ENCODE results near the gene MYBPHL.
A peak's percentile ranks its signal among the peaks of the same experiment; 100 is the strongest.

Gene MYBPHL

GRCh38 chr1:109277434-109278204 is 29.2 kb downstream of the MYBPHL start:
- TF ChIP-seq CTCF (conservative IDR thresholded peaks at IDR 0.05; ENCODE audit: low read depth): peak; percentile 87
- H3K27ac ChIP-seq: peak overlapping the region; percentile 89
- POLR2A ChIA-PET (ENCODE audit: low non-redundant PET): no interaction called here
- peak; percentile 55 for DNase-seq (ENCODE audit: low spot score)
- CTCF ChIA-PET: interaction anchor here (0.5 to 1.9 kb wide), 11 partner anchors 8 to 733 kb away, joined by 3 to 12 read pairs (median 4); partner anchors contain the start of gene SORT1

GRCh38 chr1:109275706-109276345 is 31.0 kb downstream of the MYBPHL start:
- TF ChIP-seq CTCF (conservative IDR thresholded peaks at IDR 0.05; ENCODE audit: low read depth): no peak
- POLR2A ChIA-PET (ENCODE audit: low non-redundant PET): no interaction called here
- peak overlapping the region; percentile 89 for H3K27ac ChIP-seq
- DNase-seq (ENCODE audit: low spot score): no peak
- CTCF ChIA-PET: no interaction called here

GRCh38 chr1:109274533-109275476 is 32.0 kb downstream of the MYBPHL start:
- peak overlapping the region; percentile 89 for H3K27ac ChIP-seq
- no peak for TF ChIP-seq CTCF (conservative IDR thresholded peaks at IDR 0.05; ENCODE audit: low read depth)
- ChIA-PET POLR2A (ENCODE audit: low non-redundant PET) (no interaction called here), CTCF (interaction anchor here (0.6 kb wide), 1 partner anchor 47 kb away, joined by 3 read pairs; no protein-coding TSS in a partner anchor)
- peak; percentile 85 for DNase-seq (ENCODE audit: low spot score)

- no peak for TF ChIP-seq CTCF (conservative IDR thresholded peaks at IDR 0.05; ENCODE audit: low read depth)
- DNase-seq (ENCODE audit: low spot score): no peak
- CTCF ChIA-PET: interaction anchor here (0.8 to 1.5 kb wide), 2 partner anchors 9 to 125 kb away, joined by 3 to 7 read pairs; partner anchors contain the start of gene SORT1
- POLR2A ChIA-PET (ENCODE audit: low non-redundant PET): interaction anchor here (0.8 kb wide), 1 partner anchor 14 kb away, joined by 3 read pairs; no protein-coding TSS in a partner anchor
- H3K27ac ChIP-seq: peak overlapping the region; percentile 89
Observed at GRCh38 chr1:109273570-109274288, 33.1 kb downstream of the MYBPHL start.

DNA sequence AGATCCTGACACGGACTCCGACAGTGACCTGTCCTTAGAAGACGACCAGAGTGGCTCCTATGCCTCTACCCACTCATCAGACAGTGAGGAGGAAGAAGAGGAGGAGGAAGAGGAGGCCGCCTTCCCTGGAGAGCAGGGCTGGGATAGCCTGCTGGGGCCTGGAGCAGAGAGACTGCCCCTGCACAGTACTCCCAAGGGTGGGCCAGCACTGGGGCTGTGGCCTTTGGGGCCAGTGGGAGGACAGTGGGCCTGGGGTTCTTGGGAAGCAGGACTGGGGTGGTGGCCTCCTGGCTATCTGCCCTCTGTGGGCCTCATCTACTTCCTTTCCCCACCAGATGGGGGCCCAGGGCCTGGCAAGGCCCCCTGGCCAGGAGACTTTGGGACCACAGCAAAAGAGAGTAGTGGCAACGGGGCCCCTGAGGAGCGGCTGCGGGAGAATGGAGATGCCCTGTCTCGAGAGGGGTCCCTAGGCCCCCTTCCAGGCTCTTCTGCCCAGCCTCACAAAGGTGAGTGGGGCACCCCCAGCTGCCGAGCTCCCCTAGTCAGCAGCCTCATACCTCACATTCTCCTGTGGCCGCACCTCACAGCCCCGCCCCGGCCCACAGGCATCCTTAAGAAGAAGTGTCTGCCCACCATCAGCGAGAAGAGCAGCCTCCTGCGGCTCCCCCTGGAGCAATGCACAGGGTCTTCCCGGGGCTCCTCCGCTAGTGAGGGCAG is 33.8 kb downstream of the MYBPHL start:
- ChIA-PET POLR2A (ENCODE audit: low non-redundant PET) (interaction anchor here (0.8 kb wide), 1 partner anchor 13 kb away, joined by 3 read pairs; no protein-coding TSS in a partner anchor), CTCF (interaction anchor here (0.8 to 1.5 kb wide), 2 partner anchors 9 to 125 kb away, joined by 3 to 7 read pairs; partner anchors contain the start of gene SORT1)
- H3K27ac ChIP-seq: peak overlapping the region; percentile 89
- peak; percentile 68 for DNase-seq (ENCODE audit: low spot score)
- TF ChIP-seq CTCF (conservative IDR thresholded peaks at IDR 0.05; ENCODE audit: low read depth): no peak
